ENCODE results near the gene ABHD2. TPM values are rescaled to one million over a fixed set of nuclear protein-coding genes. Genes with fewer than 3 reads are reported as not detected.

The ABHD2 gene
- total RNA-seq, 2 experiments from 2014 or later = 36.0 to 39.2 TPM

DNA sequence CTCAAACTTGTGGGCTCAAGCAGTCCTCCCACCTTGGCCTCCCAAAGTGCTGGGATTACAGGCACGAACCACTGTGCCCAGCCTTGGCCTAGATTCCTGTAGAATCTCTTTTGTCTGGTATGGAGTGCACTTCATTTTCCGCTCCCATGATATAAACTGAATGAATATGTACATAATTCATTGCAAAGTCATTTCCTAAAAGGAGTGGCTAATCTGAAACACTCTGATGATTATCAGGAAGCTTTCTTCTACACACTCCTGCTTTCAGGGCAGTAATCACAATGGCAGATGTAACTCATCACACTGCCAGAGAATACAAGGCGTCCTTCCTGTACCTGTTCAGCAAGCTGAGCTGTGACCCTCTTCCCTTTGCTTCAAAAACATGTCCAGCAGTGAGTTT lies 104.5 kb downstream of the ABHD2 start:
- H3K27me3 ChIP-seq (ENCODE audit: control insufficient read depth in 1 of 2, insufficient read depth in 2 of 2, low read length in 2 of 2) = no peaks in the 10 kb centered on the region
- H3K4me3 ChIP-seq (ENCODE audit: low read length) = no peak overlapping the region
- Mint-ChIP-seq H3K4me3 (no peak overlapping the region), H3K9me3 (no peaks in the 10 kb centered on the region), H3K27me3 (no peaks in the 10 kb centered on the region), H3K27ac (no peak overlapping the region), H3K36me3 (ENCODE audit: low read depth) (peaks cover 90% of the 10 kb centered on the region), H3K4me1 (ENCODE audit: low read depth) (no peaks in the 10 kb centered on the region)
- no peak overlapping the region for H3K27ac ChIP-seq (ENCODE audit: low read depth in 1 of 2, low read length in 2 of 2)
- ChIA-PET CTCF (interaction anchor here (2.8 kb wide), 1 partner anchor 13 kb away, joined by 10 read pairs; no protein-coding TSS in a partner anchor), POLR2A (no interaction called here)
- TF ChIP-seq, protein P1, sequence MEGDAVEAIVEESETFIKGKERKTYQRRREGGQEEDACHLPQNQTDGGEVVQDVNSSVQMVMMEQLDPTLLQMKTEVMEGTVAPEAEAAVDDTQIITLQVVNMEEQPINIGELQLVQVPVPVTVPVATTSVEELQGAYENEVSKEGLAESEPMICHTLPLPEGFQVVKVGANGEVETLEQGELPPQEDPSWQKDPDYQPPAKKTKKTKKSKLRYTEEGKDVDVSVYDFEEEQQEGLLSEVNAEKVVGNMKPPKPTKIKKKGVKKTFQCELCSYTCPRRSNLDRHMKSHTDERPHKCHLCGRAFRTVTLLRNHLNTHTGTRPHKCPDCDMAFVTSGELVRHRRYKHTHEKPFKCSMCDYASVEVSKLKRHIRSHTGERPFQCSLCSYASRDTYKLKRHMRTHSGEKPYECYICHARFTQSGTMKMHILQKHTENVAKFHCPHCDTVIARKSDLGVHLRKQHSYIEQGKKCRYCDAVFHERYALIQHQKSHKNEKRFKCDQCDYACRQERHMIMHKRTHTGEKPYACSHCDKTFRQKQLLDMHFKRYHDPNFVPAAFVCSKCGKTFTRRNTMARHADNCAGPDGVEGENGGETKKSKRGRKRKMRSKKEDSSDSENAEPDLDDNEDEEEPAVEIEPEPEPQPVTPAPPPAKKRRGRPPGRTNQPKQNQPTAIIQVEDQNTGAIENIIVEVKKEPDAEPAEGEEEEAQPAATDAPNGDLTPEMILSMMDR (IDR thresholded peaks at IDR 0.05) = no peak
- intact Hi-C loops (cut with DNase I, micrococcal nuclease) = no loop called here
- ATAC-seq (ENCODE audit: poor library complexity) (no peak), DNase-seq (no peak)
- no peaks in the 10 kb centered on the region for H3K9me3 ChIP-seq (ENCODE audit: control insufficient read depth in 1 of 2, insufficient read depth in 1 of 2, low read length in 2 of 2)
- H3K4me1 ChIP-seq (ENCODE audit: insufficient read depth, low read length) = no peaks in the 10 kb centered on the region
- peaks cover 87% of the 10 kb centered on the region for H3K36me3 ChIP-seq (ENCODE audit: insufficient read depth, low read length)

DNA sequence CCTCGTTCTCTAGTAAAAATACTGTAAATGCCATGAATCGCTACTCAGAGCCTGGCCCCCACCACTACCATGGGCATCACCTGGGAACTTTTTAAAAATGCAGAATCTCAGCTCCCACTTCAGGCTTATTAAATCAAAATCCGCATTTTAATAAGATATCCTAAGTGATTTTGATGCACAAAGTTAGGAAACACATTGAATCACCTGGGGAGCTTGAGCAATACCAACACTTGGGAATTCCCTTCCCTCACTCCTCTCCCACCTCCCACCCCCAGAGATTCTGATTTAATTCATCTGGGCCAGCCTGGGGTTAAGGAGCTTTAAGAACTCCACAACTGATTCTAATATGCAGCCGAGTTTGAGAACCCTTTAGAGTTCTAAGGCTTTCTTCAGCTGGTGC lies 106.4 kb downstream of the ABHD2 start:
- Mint-ChIP-seq H3K27ac (no peak overlapping the region), H3K36me3 (ENCODE audit: low read depth) (peaks cover 89% of the 10 kb centered on the region), H3K4me3 (no peak overlapping the region), H3K9me3 (no peaks in the 10 kb centered on the region), H3K4me1 (ENCODE audit: low read depth) (no peaks in the 10 kb centered on the region), H3K27me3 (no peaks in the 10 kb centered on the region)
- intact Hi-C loops (cut with DNase I, micrococcal nuclease) = no loop called here
- no peak overlapping the region for H3K27ac ChIP-seq (ENCODE audit: low read depth in 1 of 2, low read length in 2 of 2)
- no peak overlapping the region for H3K4me3 ChIP-seq (ENCODE audit: low read length)
- DNase-seq = no peak
- no peak for ATAC-seq (ENCODE audit: poor library complexity)
- H3K9me3 ChIP-seq (ENCODE audit: control insufficient read depth in 1 of 2, insufficient read depth in 1 of 2, low read length in 2 of 2) = no peaks in the 10 kb centered on the region
- TF ChIP-seq, protein P1 (IDR thresholded peaks at IDR 0.05) = no peak
- CTCF ChIA-PET = interaction anchor here (1.2 kb wide), 1 partner anchor 13 kb away, joined by 6 read pairs; no protein-coding TSS in a partner anchor
- no peaks in the 10 kb centered on the region for H3K27me3 ChIP-seq (ENCODE audit: control insufficient read depth in 1 of 2, insufficient read depth in 2 of 2, low read length in 2 of 2)
- POLR2A ChIA-PET = no interaction called here
- peaks cover 80% of the 10 kb centered on the region for H3K36me3 ChIP-seq (ENCODE audit: insufficient read depth, low read length)
- no peaks in the 10 kb centered on the region for H3K4me1 ChIP-seq (ENCODE audit: insufficient read depth, low read length)

DNA sequence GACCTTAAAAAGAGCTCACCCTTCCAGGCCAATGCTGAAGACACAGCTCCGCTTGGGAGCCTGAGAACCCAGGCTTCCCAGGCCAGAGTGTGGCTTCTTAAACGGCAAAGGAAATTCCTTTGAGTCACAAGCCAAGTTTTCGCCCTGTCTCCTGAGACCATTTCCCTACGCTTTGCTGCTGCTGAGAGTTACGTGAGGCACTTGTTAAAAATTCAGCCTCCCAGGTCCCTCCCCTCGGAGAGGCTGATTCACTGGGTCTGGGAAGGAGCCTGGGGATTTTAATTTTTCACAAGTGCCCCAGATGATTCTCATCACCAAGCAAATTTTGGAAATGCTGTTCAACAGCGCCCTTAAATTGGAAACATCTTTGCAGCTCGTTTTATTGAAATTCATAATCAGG lies 107.6 kb downstream of the ABHD2 start:
- ATAC-seq (ENCODE audit: poor library complexity) = no peak
- H3K4me1 ChIP-seq (ENCODE audit: insufficient read depth, low read length) = no peaks in the 10 kb centered on the region
- Mint-ChIP-seq H3K4me1 (ENCODE audit: low read depth) (no peaks in the 10 kb centered on the region), H3K27ac (no peak overlapping the region), H3K4me3 (no peak overlapping the region), H3K9me3 (no peaks in the 10 kb centered on the region), H3K36me3 (ENCODE audit: low read depth) (peaks cover 81% of the 10 kb centered on the region), H3K27me3 (no peaks in the 10 kb centered on the region)
- TF ChIP-seq, protein P1 (IDR thresholded peaks at IDR 0.05) = no peak
- ChIA-PET CTCF (interaction anchor here (0.9 kb wide), 1 partner anchor 11 kb away, joined by 4 read pairs; no protein-coding TSS in a partner anchor), POLR2A (no interaction called here)
- H3K27me3 ChIP-seq (ENCODE audit: control insufficient read depth in 1 of 2, insufficient read depth in 2 of 2, low read length in 2 of 2) = no peaks in the 10 kb centered on the region
- no peak overlapping the region for H3K27ac ChIP-seq (ENCODE audit: low read depth in 1 of 2, low read length in 2 of 2)
- DNase-seq = no peak
- H3K9me3 ChIP-seq (ENCODE audit: control insufficient read depth in 1 of 2, insufficient read depth in 1 of 2, low read length in 2 of 2) = no peaks in the 10 kb centered on the region
- intact Hi-C loops (cut with DNase I, micrococcal nuclease) = no loop called here
- peaks cover 71% of the 10 kb centered on the region for H3K36me3 ChIP-seq (ENCODE audit: insufficient read depth, low read length)
- no peak overlapping the region for H3K4me3 ChIP-seq (ENCODE audit: low read length)

Data from CD4-positive, alpha-beta T cell (primary cell).